WTC11 (cell line): Measurements from ENCODE around the gene TMEM127. TPM values are rescaled to one million over a fixed set of nuclear protein-coding genes. Genes with fewer than 3 reads are reported as not detected.
A peak's percentile ranks its signal among the peaks of the same experiment; 100 is the strongest.

ENCODE experiments used
- ATAC-seq: fragments of 200-7000 bp; cut with Tn5 transposase; 2 replicates; pipeline ENCODE4 v1.10.0; 2021; ENCODE audit warnings: mild to moderate bottlenecking, moderate library complexity
- CTCF ChIA-PET: fragments of 300-600 bp; sonication (Branson Sonifier 250); formaldehyde crosslinking; loops from one replicate; lab custom pipeline; 2021; ENCODE audit warnings: antibody characterized with exemption; lab: Charles Lee
- POLR2A ChIA-PET: fragments of 350-600 bp; sonication (Branson Sonifier 250); formaldehyde crosslinking; loops from one replicate; lab custom pipeline; 2021; ENCODE audit warnings: antibody characterized with exemption; lab: Charles Lee
- DNase-seq: peaks from one replicate; pipeline ENCODE4 v3.0.0; 2021; ENCODE audit warnings: low spot score
- H3K27ac Mint-ChIP-seq: 2 replicates; pipeline ENCODE4 v1.8.0; 2021; ENCODE audit warnings: mixed read lengths
- H3K27me3 Mint-ChIP-seq: 2 replicates; pipeline ENCODE4 v1.8.0; 2021; ENCODE audit warnings: low read depth, mild to moderate bottlenecking, moderate library complexity, mixed read lengths
- H3K36me3 Mint-ChIP-seq: 2 replicates; pipeline ENCODE4 v1.8.0; 2021; ENCODE audit warnings: mixed read lengths
- H3K4me1 Mint-ChIP-seq: 2 replicates; pipeline ENCODE4 v1.8.0; 2022; ENCODE audit warnings: mixed read lengths
- H3K4me3 Mint-ChIP-seq: 2 replicates; pipeline ENCODE4 v1.8.0; 2021; ENCODE audit warnings: mild to moderate bottlenecking, moderate library complexity, mixed read lengths
- H3K9me3 Mint-ChIP-seq: 2 replicates; pipeline ENCODE4 v1.8.0; 2021; ENCODE audit warnings: mixed read lengths
- CREM ChIP-seq: sonication (generic); formaldehyde crosslinking; IDR thresholded peaks from 2 replicates; pipeline ENCODE4 v1.8.1; 2022; ENCODE audit warnings: mild to moderate bottlenecking, missing genetic modification reagents, moderate library complexity
- EMX1 ChIP-seq: fragments of 250-450 bp; sonication (Bioruptor Pico); IDR thresholded peaks from 2 replicates; pipeline ENCODE4 v1.8.0; 2021; ENCODE audit warnings: mild to moderate bottlenecking
- ETV6 ChIP-seq: sonication (generic); formaldehyde crosslinking; IDR thresholded peaks from 2 replicates; pipeline ENCODE4 v1.8.1; 2022; ENCODE audit warnings: mild to moderate bottlenecking, missing genetic modification reagents
- FOXK1 ChIP-seq: sonication (generic); formaldehyde crosslinking; IDR thresholded peaks from 2 replicates; pipeline ENCODE4 v1.8.0; 2022; ENCODE audit warnings: mild to moderate bottlenecking, moderate library complexity, missing genetic modification reagents
- IRF2 ChIP-seq: sonication (generic); formaldehyde crosslinking; IDR thresholded peaks from 2 replicates; pipeline ENCODE4 v1.8.0; 2022; ENCODE audit warnings: low read depth, missing genetic modification reagents, borderline replicate concordance
- NR2C2 ChIP-seq: sonication (generic); formaldehyde crosslinking; IDR thresholded peaks from 2 replicates; pipeline ENCODE4 v1.8.0; 2022; ENCODE audit warnings: mild to moderate bottlenecking, missing genetic modification reagents
- RELA ChIP-seq: sonication (generic); formaldehyde crosslinking; IDR thresholded peaks from 2 replicates; pipeline ENCODE4 v1.8.1; 2022; ENCODE audit warnings: missing genetic modification reagents, mild to moderate bottlenecking, borderline replicate concordance
- TP53 ChIP-seq: sonication (generic); formaldehyde crosslinking; IDR thresholded peaks from 2 replicates; pipeline ENCODE4 v1.8.1; 2023; ENCODE audit warnings: mild to moderate bottlenecking, missing genetic modification reagents
- ZBTB21 ChIP-seq: sonication (generic); formaldehyde crosslinking; IDR thresholded peaks from 2 replicates; pipeline ENCODE4 v1.8.1; 2023; ENCODE audit warnings: mild to moderate bottlenecking, missing genetic modification reagents, borderline replicate concordance
- ZNF263 ChIP-seq: sonication (generic); formaldehyde crosslinking; IDR thresholded peaks from 2 replicates; pipeline ENCODE4 v1.8.1; 2022; ENCODE audit warnings: low read depth, mild to moderate bottlenecking, moderate library complexity, missing genetic modification reagents
- ZNF416 ChIP-seq: fragments of 250-450 bp; sonication (Bioruptor Pico); IDR thresholded peaks from 2 replicates; pipeline ENCODE4 v1.9.0; 2021; ENCODE audit warnings: mild to moderate bottlenecking, inconsistent platforms
- total RNA-seq: library from RNA; stranded (reverse); gene quantifications from 3 replicates; pipeline ENCODE4 v1.2.3, GENCODE V29; 2021
- TF ChIP-seq, protein P1 (sequence below): sonication (generic); formaldehyde crosslinking; IDR thresholded peaks from 2 replicates; pipeline ENCODE4 v1.8.0; 2022; ENCODE audit warnings: mild to moderate bottlenecking, missing genetic modification reagents
- TF ChIP-seq, protein P2 (sequence below): sonication (generic); formaldehyde crosslinking; IDR thresholded peaks from 2 replicates; pipeline ENCODE4 v1.8.0; 2022; ENCODE audit warnings: mild to moderate bottlenecking, missing genetic modification reagents
- TF ChIP-seq, protein P3 (sequence below): fragments of 250-450 bp; sonication (Bioruptor Pico); IDR thresholded peaks from 2 replicates; pipeline ENCODE4 v2.1.2; 2022; ENCODE audit warnings: mild to moderate bottlenecking, moderate library complexity
- TF ChIP-seq, protein P4 (sequence below): sonication (generic); formaldehyde crosslinking; conservative IDR thresholded peaks from 2 replicates; pipeline ENCODE4 v1.8.1; 2023; ENCODE audit warnings: mild to moderate bottlenecking, low read depth, missing genetic modification reagents, moderate library complexity
- TF ChIP-seq, protein P5 (sequence below): sonication (generic); formaldehyde crosslinking; IDR thresholded peaks from 2 replicates; pipeline ENCODE4 v1.8.0; 2023; ENCODE audit warnings: missing genetic modification reagents
- TF ChIP-seq, protein P6 (sequence below): fragments of 250-450 bp; sonication (Bioruptor Pico); IDR thresholded peaks from 2 replicates; pipeline ENCODE4 v1.9.0; 2021; ENCODE audit warnings: mild to moderate bottlenecking
- TF ChIP-seq, protein P7 (sequence below): sonication (generic); formaldehyde crosslinking; IDR thresholded peaks from 2 replicates; pipeline ENCODE4 v1.8.1; 2022; ENCODE audit warnings: mild to moderate bottlenecking, missing genetic modification reagents, moderate library complexity, borderline replicate concordance
- TF ChIP-seq, protein P8 (sequence below): sonication (generic); formaldehyde crosslinking; IDR thresholded peaks from 2 replicates; pipeline ENCODE4 v1.8.0; 2023; ENCODE audit warnings: missing genetic modification reagents, mild to moderate bottlenecking, borderline replicate concordance

The TMEM127 gene
- total RNA-seq, 1 experiment from 2014 or later = 22.9 TPM

DNA sequence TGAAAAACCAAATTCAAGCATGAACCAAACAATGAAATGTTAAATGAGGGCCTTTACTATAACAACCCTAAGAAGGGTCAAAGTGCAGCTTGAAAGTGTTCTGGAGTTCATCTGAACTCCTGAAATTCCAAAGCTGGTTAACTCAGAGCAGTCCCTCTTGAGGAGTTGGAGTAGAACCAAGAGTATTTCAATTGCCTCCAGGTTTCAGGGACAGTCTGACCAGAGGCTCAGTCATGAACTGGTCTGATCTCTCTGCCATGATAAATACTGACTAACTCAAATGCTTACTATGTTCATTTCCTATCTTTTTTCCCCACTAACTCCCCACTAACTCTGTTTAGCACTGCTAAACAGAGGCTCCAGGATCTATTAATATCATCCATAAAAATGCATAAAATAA, 59.9 kb downstream of the TMEM127 start (continued):
- TF ChIP-seq, protein P1, sequence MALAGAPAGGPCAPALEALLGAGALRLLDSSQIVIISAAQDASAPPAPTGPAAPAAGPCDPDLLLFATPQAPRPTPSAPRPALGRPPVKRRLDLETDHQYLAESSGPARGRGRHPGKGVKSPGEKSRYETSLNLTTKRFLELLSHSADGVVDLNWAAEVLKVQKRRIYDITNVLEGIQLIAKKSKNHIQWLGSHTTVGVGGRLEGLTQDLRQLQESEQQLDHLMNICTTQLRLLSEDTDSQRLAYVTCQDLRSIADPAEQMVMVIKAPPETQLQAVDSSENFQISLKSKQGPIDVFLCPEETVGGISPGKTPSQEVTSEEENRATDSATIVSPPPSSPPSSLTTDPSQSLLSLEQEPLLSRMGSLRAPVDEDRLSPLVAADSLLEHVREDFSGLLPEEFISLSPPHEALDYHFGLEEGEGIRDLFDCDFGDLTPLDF (CRISPR knock-in tag) = no peak
- TF ChIP-seq TP53 = no peak

DNA sequence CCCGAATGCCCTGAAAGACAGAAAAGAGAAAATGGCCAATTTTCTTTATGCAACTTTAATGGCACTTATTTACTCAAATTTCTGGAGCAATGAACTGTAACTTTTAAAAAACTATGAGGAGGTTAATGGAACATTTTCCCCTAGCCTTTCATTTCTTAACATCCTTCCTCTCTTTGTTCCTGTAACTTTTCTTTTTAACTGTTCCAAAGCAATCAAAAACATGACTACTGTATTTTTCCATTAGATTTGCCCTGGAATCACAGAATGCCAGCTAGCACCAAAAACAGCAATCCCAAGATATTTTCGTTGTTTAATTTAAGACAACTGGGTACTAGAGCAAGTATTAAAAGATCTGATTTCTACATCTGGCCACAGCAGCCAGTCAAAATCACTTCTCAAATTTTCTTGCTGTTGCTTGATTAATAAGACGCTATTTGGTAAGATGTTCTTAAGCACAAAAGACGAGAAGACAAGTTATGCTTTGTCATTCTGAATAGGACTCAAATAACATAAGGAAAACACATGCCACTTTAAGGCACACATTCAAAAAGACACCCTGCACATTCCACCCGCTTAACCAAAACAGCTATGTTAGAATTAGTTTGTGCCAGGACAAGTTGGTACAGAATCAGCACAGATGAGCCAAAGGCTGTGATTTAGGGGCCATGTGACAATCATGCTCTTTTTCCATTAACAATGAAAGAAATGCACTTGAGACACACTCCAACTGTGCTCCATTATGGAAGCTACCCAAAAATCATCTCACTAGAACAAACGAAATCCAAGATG, 60.8 kb downstream of the TMEM127 start:
- Mint-ChIP-seq H3K4me3 (peak overlapping the region; percentile 65), H3K4me1 (peaks cover 68% of the 10 kb centered on the region), H3K9me3 (no peaks in the 10 kb centered on the region), H3K36me3 (peaks cover 14% of the 10 kb centered on the region), H3K27ac (peak overlapping the region; percentile 91), H3K27me3 (no peaks in the 10 kb centered on the region)
- ATAC-seq (no peak), DNase-seq (no peak)
- CTCF ChIA-PET = interaction anchor here (0.6 to 1.5 kb wide), 2 partner anchors 31 to 103 kb away, joined by 3 to 7 read pairs; no protein-coding TSS in a partner anchor
- POLR2A ChIA-PET = no interaction called here
- TF ChIP-seq FOXK1 (CRISPR knock-in tag) = no peak
- TF ChIP-seq RELA (CRISPR knock-in tag) = no peak
- no peak for TF ChIP-seq ZBTB21 (CRISPR knock-in tag)
- no peak for TF ChIP-seq IRF2
- TF ChIP-seq, protein P2, sequence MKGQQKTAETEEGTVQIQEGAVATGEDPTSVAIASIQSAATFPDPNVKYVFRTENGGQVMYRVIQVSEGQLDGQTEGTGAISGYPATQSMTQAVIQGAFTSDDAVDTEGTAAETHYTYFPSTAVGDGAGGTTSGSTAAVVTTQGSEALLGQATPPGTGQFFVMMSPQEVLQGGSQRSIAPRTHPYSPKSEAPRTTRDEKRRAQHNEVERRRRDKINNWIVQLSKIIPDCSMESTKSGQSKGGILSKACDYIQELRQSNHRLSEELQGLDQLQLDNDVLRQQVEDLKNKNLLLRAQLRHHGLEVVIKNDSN (CRISPR knock-in tag) = no peak
- no peak for TF ChIP-seq CREM (CRISPR knock-in tag)
- TF ChIP-seq ETV6 = no peak
- TF ChIP-seq, protein P3, sequence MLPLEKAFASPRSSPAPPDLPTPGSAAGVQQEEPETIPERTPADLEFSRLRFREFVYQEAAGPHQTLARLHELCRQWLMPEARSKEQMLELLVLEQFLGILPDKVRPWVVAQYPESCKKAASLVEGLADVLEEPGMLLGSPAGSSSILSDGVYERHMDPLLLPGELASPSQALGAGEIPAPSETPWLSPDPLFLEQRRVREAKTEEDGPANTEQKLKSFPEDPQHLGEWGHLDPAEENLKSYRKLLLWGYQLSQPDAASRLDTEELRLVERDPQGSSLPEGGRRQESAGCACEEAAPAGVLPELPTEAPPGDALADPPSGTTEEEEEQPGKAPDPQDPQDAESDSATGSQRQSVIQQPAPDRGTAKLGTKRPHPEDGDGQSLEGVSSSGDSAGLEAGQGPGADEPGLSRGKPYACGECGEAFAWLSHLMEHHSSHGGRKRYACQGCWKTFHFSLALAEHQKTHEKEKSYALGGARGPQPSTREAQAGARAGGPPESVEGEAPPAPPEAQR (CRISPR knock-in tag) = no peak
- no peak for TF ChIP-seq EMX1
- TF ChIP-seq, protein P4, sequence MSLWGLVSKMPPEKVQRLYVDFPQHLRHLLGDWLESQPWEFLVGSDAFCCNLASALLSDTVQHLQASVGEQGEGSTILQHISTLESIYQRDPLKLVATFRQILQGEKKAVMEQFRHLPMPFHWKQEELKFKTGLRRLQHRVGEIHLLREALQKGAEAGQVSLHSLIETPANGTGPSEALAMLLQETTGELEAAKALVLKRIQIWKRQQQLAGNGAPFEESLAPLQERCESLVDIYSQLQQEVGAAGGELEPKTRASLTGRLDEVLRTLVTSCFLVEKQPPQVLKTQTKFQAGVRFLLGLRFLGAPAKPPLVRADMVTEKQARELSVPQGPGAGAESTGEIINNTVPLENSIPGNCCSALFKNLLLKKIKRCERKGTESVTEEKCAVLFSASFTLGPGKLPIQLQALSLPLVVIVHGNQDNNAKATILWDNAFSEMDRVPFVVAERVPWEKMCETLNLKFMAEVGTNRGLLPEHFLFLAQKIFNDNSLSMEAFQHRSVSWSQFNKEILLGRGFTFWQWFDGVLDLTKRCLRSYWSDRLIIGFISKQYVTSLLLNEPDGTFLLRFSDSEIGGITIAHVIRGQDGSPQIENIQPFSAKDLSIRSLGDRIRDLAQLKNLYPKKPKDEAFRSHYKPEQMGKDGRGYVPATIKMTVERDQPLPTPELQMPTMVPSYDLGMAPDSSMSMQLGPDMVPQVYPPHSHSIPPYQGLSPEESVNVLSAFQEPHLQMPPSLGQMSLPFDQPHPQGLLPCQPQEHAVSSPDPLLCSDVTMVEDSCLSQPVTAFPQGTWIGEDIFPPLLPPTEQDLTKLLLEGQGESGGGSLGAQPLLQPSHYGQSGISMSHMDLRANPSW (CRISPR knock-in tag) = no peak
- TF ChIP-seq, protein P5, sequence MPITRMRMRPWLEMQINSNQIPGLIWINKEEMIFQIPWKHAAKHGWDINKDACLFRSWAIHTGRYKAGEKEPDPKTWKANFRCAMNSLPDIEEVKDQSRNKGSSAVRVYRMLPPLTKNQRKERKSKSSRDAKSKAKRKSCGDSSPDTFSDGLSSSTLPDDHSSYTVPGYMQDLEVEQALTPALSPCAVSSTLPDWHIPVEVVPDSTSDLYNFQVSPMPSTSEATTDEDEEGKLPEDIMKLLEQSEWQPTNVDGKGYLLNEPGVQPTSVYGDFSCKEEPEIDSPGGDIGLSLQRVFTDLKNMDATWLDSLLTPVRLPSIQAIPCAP (CRISPR knock-in tag) = no peak
- TF ChIP-seq TP53 = no peak
- TF ChIP-seq ZNF263 (CRISPR knock-in tag) = no peak
- TF ChIP-seq NR2C2 = no peak
- TF ChIP-seq ZNF416 = no peak
- TF ChIP-seq, protein P6, sequence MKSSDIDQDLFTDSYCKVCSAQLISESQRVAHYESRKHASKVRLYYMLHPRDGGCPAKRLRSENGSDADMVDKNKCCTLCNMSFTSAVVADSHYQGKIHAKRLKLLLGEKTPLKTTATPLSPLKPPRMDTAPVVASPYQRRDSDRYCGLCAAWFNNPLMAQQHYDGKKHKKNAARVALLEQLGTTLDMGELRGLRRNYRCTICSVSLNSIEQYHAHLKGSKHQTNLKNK (CRISPR knock-in tag) = no peak
- TF ChIP-seq, protein P7, sequence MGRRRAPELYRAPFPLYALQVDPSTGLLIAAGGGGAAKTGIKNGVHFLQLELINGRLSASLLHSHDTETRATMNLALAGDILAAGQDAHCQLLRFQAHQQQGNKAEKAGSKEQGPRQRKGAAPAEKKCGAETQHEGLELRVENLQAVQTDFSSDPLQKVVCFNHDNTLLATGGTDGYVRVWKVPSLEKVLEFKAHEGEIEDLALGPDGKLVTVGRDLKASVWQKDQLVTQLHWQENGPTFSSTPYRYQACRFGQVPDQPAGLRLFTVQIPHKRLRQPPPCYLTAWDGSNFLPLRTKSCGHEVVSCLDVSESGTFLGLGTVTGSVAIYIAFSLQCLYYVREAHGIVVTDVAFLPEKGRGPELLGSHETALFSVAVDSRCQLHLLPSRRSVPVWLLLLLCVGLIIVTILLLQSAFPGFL = no peak
- TF ChIP-seq, protein P8, sequence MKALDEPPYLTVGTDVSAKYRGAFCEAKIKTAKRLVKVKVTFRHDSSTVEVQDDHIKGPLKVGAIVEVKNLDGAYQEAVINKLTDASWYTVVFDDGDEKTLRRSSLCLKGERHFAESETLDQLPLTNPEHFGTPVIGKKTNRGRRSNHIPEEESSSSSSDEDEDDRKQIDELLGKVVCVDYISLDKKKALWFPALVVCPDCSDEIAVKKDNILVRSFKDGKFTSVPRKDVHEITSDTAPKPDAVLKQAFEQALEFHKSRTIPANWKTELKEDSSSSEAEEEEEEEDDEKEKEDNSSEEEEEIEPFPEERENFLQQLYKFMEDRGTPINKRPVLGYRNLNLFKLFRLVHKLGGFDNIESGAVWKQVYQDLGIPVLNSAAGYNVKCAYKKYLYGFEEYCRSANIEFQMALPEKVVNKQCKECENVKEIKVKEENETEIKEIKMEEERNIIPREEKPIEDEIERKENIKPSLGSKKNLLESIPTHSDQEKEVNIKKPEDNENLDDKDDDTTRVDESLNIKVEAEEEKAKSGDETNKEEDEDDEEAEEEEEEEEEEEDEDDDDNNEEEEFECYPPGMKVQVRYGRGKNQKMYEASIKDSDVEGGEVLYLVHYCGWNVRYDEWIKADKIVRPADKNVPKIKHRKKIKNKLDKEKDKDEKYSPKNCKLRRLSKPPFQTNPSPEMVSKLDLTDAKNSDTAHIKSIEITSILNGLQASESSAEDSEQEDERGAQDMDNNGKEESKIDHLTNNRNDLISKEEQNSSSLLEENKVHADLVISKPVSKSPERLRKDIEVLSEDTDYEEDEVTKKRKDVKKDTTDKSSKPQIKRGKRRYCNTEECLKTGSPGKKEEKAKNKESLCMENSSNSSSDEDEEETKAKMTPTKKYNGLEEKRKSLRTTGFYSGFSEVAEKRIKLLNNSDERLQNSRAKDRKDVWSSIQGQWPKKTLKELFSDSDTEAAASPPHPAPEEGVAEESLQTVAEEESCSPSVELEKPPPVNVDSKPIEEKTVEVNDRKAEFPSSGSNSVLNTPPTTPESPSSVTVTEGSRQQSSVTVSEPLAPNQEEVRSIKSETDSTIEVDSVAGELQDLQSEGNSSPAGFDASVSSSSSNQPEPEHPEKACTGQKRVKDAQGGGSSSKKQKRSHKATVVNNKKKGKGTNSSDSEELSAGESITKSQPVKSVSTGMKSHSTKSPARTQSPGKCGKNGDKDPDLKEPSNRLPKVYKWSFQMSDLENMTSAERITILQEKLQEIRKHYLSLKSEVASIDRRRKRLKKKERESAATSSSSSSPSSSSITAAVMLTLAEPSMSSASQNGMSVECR (CRISPR knock-in tag) = no peak
